ENCODE measurements around the gene PLEKHM2. TPM values are rescaled to one million over a fixed set of nuclear protein-coding genes. Genes with fewer than 3 reads are reported as not detected.

PLEKHM2 gene
- total RNA-seq, 1 experiment from 2014 or later: 45.9 TPM

GRCh38 chr1:15736038-15736891 is 52.1 kb downstream of the PLEKHM2 start, which contains the start of gene SLC25A34:
SLC25A34 (plus strand) TSS chr1:15736258; CDS start chr1:15736486, 228 bp downstream.
- Histone ChIP-seq H3K4me2 (ENCODE audit: insufficient read depth, insufficient read length, low read length) (no peak within 1 kb of the TSS), H3K27ac (ENCODE audit: insufficient read length, low read depth, low read length) (no peak within 1 kb of the TSS), H3K4me1 (ENCODE audit: insufficient read depth, low read length) (no peaks in the 10 kb centered on the region), H3K4ac (ENCODE audit: low read depth, low read length) (no peak within 1 kb of the TSS), H3K79me2 (ENCODE audit: insufficient read depth, low read length) (no peaks in the 10 kb centered on the region), H3K56ac (ENCODE audit: insufficient read length, low read depth, low read length) (no peak within 1 kb of the TSS), H3K14ac (ENCODE audit: insufficient read depth, low read length) (no peak within 1 kb of the TSS; the same call in 1 of the 2 replicates), H3K18ac (ENCODE audit: insufficient read length, low read depth, low read length) (no peak within 1 kb of the TSS), H4K91ac (ENCODE audit: insufficient read length, low read depth, low read length) (no peak within 1 kb of the TSS), H2BK120ac (ENCODE audit: low read depth, low read length, poor library complexity, severe bottlenecking) (no peak within 1 kb of the TSS), H2BK15ac (ENCODE audit: low read depth, low read length) (no peak within 1 kb of the TSS), H3K79me1 (ENCODE audit: insufficient read depth, low read depth, low read length, poor library complexity, severe bottlenecking) (no peaks in the 10 kb centered on the region), H3K9me3 (ENCODE audit: control insufficient read depth, low read depth, low read length) (no peaks in the 10 kb centered on the region), H2BK12ac (ENCODE audit: insufficient read length, low read depth, low read length) (no peak within 1 kb of the TSS), H3T11ph (ENCODE audit: low read length) (no peak within 1 kb of the TSS), H2BK5ac (ENCODE audit: insufficient read length, low read length) (no peak within 1 kb of the TSS), H3K27me3 (ENCODE audit: insufficient read depth, low read length) (no peaks in the 10 kb centered on the region), H4K8ac (replicated peaks; ENCODE audit: insufficient read length, low read depth, low read length) (no peak within 1 kb of the TSS), H3K23me2 (ENCODE audit: insufficient read length, low read depth, low read length, poor library complexity, severe bottlenecking) (no peaks in the 10 kb centered on the region), H2AFZ (ENCODE audit: low read length) (no peak within 1 kb of the TSS), H2AK5ac (ENCODE audit: insufficient read length, low read length) (no peak within 1 kb of the TSS), H4K5ac (ENCODE audit: insufficient read length, low read depth, low read length) (no peak within 1 kb of the TSS), H3K9ac (ENCODE audit: extremely low read depth, insufficient read length, low read length) (no peak within 1 kb of the TSS), H4K20me1 (ENCODE audit: control insufficient read depth, insufficient read depth, insufficient read length) (no peaks in the 10 kb centered on the region), H3K23ac (ENCODE audit: insufficient read length, low read depth, low read length) (no peak within 1 kb of the TSS), H2BK20ac (ENCODE audit: low read depth, low read length, poor library complexity, severe bottlenecking) (no peak within 1 kb of the TSS)
- Mint-ChIP-seq H3K4me1 (peaks cover 10 to 16% of the 10 kb centered on the region in 2 experiments), H3K36me3 (ENCODE audit: insufficient read depth in 1 of 3, low read depth in 3 of 3) (peaks cover 6 to 20% (median 18%) of the 10 kb centered on the region in 3 experiments; a peak in 5 of 7 replicates), H3K4me3 (no peak within 1 kb of the TSS), H3K27me3 (ENCODE audit: low read depth) (peaks cover 2% of the 10 kb centered on the region), H3K9me3 (no peaks in the 10 kb centered on the region), H3K27ac (no peak within 1 kb of the TSS)
- TF ChIP-seq CTCF (conservative IDR thresholded peaks at IDR 0.05): peak; percentile 31; the same call in 2 of the 3 replicates
- DNase-seq: no peak
- WGBS (ENCODE audit: extremely low coverage, insufficient read length, low lambda C conversion rate): no CpG with 5 or more reads among the region's 35 CpGs
